K562 (cell line): ENCODE data around the gene YOD1. TPM values are rescaled to one million over a fixed set of nuclear protein-coding genes. Genes with fewer than 3 reads are reported as not detected.
A peak's percentile ranks its signal among the peaks of the same experiment; 100 is the strongest.

Experiments used
- BMI1 ChIP-seq: fragments of 150-350 bp; IDR thresholded peaks from 2 replicates; pipeline ENCODE4 v1.6.1; 2014; ENCODE audit warnings: low read length
- FOSL1 ChIP-seq: fragments of 200-800 bp; sonication (Bioruptor generic); conservative IDR thresholded peaks from 2 replicates; pipeline ENCODE4 v1.6.1; 2016; ENCODE audit warnings: missing genetic modification characterization, missing compliant biosample characterization
- GATA2 ChIP-seq: sonication (generic); formaldehyde crosslinking; IDR thresholded peaks from 2 replicates; pipeline ENCODE4 v1.4.0; 2020; ENCODE audit warnings: mild to moderate bottlenecking, missing genetic modification reagents
- NCOR1 ChIP-seq: fragments of 450-650 bp; IDR thresholded peaks from 2 replicates; pipeline ENCODE4 v1.6.1; 2016; ENCODE audit warnings: mild to moderate bottlenecking, moderate library complexity
- NFIC ChIP-seq: fragments of 450-650 bp; IDR thresholded peaks from 2 replicates; pipeline ENCODE4 v1.6.1; 2017; ENCODE audit warnings: mild to moderate bottlenecking, inconsistent platforms
- PHF21A ChIP-seq: fragments of 450-650 bp; IDR thresholded peaks from 2 replicates; pipeline ENCODE4 v1.6.1; 2017; ENCODE audit warnings: low read depth, borderline replicate concordance
- SNIP1 ChIP-seq: fragments of 450-650 bp; IDR thresholded peaks from 2 replicates; pipeline ENCODE4 v1.7.1; 2017; ENCODE audit warnings: low read depth, mild to moderate bottlenecking
- SREBF1 ChIP-seq: fragments of 150-350 bp; IDR thresholded peaks from 2 replicates; pipeline ENCODE4 v1.6.1; 2014; ENCODE audit warnings: antibody characterized with exemption, low read depth, low read length, borderline replicate concordance
- U2AF2 ChIP-seq: fragments of 200-400 bp; formaldehyde crosslinking; optimal IDR thresholded peaks from 2 replicates; pipeline ENCODE3; 2017; ENCODE audit warnings: low read depth, mild to moderate bottlenecking, low read length
- ZBTB7A ChIP-seq: IDR thresholded peaks from 2 replicates; pipeline ENCODE4 v1.6.1; 2011; ENCODE audit warnings: low read depth, mild to moderate bottlenecking, low read length, moderate library complexity, borderline replicate concordance; ENCODE audit not compliant: control insufficient read depth
- ZFP30 ChIP-seq: fragments of 250-450 bp; sonication (Bioruptor Pico); IDR thresholded peaks from 2 replicates; pipeline ENCODE4 v1.8.0; 2022; ENCODE audit warnings: moderate library complexity, mild to moderate bottlenecking, inconsistent platforms, borderline replicate concordance
- ZNF124 ChIP-seq: sonication (generic); formaldehyde crosslinking; IDR thresholded peaks from 2 replicates; pipeline ENCODE4 v1.8.1; 2022; ENCODE audit warnings: missing genetic modification reagents
- polyA plus RNA-seq, 8 experiments: library from polyadenylated mRNA; depleted of rRNA in 4 of 8; stranded (reverse) in 5 of 8; unstranded in 3 of 8; fragments of >200 nt; fragmentation: Nextera tagmentation in 2 of 8; fragmentation: Illumina TruSeq in 1 of 8; extraction: Ambion mirVana in 2 of 8; extraction: Trizol in 1 of 8; gene quantifications; 2 replicates each; pipeline versions ENCODE4 v1.2.1 to v1.2.3, GENCODE V29; 2011 to 2014; ENCODE audit warnings: inconsistent platforms in 1 of 8, missing spikeins in 1 of 8
- total RNA-seq, 7 experiments: library from RNA; depleted of rRNA in 6 of 7; stranded (reverse); fragments of >200 nt in 6 of 7; fragmentation: Illumina TruSeq in 2 of 7; extraction: Trizol in 2 of 7; gene quantifications; 2 replicates each; pipeline versions ENCODE4 v1.2.1 to v1.2.3, GENCODE V29; 2011 to 2021; ENCODE audit warnings: low replicate concordance in 1 of 7
- TF ChIP-seq, protein P1 (sequence below): fragments of 250-450 bp; sonication (Bioruptor Pico); IDR thresholded peaks from 2 replicates; pipeline ENCODE4 v1.5.1; 2021; ENCODE audit warnings: mild to moderate bottlenecking
- TF ChIP-seq, protein P2 (sequence below): sonication (generic); formaldehyde crosslinking; IDR thresholded peaks from 2 replicates; pipeline ENCODE4 v1.8.0; 2022; ENCODE audit warnings: mild to moderate bottlenecking, missing genetic modification reagents
- TF ChIP-seq, protein P3 (sequence below), 3 experiments: fragments of 200-800 bp in 1 of 3; sonication (Bioruptor generic) in 1 of 3; sonication (generic) in 1 of 3; formaldehyde crosslinking in 1 of 3; IDR thresholded peaks; 2 replicates each; pipeline versions ENCODE4 v1.6.1 to v1.8.0; 2016 to 2022; ENCODE audit warnings: mild to moderate bottlenecking in 2 of 3, missing compliant biosample characterization in 2 of 3, missing genetic modification characterization in 2 of 3, missing genetic modification reagents in 1 of 3
- TF ChIP-seq, protein P4 (sequence below): fragments of 450-650 bp; conservative IDR thresholded peaks from 2 replicates; pipeline ENCODE4 v1.6.1; 2016; ENCODE audit warnings: missing genetic modification characterization, low read depth, mild to moderate bottlenecking, control low read depth, missing compliant biosample characterization
- TF ChIP-seq, protein P5 (sequence below): conservative IDR thresholded peaks from 2 replicates; pipeline ENCODE4 v1.6.1; 2011; ENCODE audit warnings: low read depth, mild to moderate bottlenecking, low read length; ENCODE audit not compliant: control insufficient read depth

The YOD1 gene
- total and polyA plus RNA-seq, 9 of the 15 experiments (the other 6 are each of a cell fraction or from before 2014, with no cell fraction given) = 18.2 to 78.1 (median 46.9) TPM

DNA sequence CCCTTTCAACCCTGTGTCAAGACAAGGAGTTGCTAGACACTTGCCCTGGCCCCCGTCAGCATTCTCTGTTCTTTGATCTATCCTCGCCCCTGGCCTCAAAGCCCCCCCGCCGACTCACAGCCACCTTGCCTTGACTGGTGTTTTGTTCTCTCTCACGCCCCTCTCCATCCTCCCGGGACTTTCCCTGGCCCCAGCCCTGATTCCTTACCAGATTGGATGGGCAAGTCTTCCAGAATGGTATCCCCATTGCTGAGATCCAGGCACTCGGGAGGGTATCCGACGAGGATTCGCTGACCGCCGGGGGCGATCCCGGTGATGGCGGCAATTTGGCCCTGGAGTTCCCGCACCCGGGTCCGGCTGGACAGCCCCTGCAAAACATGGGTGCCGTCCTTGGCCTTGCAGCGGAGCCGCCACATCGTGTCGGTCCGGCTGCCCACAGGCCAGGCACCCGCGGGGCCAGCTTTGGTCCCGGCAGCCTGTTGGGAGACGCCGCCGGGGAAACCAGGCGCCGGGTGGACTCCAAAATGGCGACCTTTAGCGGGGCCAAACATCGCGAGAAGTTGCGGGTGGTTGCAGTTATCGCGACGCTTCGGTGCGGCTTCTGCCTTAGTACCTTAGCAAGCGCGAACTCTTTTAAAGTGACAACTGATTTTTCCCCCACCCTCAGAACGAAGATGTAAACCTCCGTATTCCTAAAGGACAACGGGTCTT is 373 bp downstream of the YOD1 start (continued):
- TF ChIP-seq PHF21A = no peak
- no peak for TF ChIP-seq GATA2
- TF ChIP-seq, protein P1, sequence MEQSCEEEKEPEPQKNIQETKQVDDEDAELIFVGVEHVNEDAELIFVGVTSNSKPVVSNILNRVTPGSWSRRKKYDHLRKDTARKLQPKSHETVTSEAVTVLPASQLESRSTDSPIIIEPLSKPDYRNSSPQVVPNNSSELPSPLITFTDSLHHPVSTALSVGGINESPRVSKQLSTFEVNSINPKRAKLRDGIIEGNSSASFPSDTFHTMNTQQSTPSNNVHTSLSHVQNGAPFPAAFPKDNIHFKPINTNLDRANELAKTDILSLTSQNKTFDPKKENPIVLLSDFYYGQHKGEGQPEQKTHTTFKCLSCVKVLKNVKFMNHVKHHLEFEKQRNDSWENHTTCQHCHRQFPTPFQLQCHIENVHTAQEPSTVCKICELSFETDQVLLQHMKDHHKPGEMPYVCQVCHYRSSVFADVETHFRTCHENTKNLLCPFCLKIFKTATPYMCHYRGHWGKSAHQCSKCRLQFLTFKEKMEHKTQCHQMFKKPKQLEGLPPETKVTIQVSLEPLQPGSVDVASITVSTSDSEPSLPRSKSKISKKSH = no peak
- TF ChIP-seq, protein P2, sequence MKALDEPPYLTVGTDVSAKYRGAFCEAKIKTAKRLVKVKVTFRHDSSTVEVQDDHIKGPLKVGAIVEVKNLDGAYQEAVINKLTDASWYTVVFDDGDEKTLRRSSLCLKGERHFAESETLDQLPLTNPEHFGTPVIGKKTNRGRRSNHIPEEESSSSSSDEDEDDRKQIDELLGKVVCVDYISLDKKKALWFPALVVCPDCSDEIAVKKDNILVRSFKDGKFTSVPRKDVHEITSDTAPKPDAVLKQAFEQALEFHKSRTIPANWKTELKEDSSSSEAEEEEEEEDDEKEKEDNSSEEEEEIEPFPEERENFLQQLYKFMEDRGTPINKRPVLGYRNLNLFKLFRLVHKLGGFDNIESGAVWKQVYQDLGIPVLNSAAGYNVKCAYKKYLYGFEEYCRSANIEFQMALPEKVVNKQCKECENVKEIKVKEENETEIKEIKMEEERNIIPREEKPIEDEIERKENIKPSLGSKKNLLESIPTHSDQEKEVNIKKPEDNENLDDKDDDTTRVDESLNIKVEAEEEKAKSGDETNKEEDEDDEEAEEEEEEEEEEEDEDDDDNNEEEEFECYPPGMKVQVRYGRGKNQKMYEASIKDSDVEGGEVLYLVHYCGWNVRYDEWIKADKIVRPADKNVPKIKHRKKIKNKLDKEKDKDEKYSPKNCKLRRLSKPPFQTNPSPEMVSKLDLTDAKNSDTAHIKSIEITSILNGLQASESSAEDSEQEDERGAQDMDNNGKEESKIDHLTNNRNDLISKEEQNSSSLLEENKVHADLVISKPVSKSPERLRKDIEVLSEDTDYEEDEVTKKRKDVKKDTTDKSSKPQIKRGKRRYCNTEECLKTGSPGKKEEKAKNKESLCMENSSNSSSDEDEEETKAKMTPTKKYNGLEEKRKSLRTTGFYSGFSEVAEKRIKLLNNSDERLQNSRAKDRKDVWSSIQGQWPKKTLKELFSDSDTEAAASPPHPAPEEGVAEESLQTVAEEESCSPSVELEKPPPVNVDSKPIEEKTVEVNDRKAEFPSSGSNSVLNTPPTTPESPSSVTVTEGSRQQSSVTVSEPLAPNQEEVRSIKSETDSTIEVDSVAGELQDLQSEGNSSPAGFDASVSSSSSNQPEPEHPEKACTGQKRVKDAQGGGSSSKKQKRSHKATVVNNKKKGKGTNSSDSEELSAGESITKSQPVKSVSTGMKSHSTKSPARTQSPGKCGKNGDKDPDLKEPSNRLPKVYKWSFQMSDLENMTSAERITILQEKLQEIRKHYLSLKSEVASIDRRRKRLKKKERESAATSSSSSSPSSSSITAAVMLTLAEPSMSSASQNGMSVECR (CRISPR knock-in tag) = peak; percentile 83
- TF ChIP-seq NCOR1 = no peak
- TF ChIP-seq U2AF2 = no peak
- no peak for TF ChIP-seq ZNF124 (CRISPR knock-in tag)
- TF ChIP-seq, protein P3, sequence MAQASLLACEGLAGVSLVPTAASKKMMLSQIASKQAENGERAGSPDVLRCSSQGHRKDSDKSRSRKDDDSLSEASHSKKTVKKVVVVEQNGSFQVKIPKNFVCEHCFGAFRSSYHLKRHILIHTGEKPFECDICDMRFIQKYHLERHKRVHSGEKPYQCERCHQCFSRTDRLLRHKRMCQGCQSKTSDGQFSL (CRISPR knock-in tag; IDR thresholded peaks at IDR 0.05) = peak; percentile 75
- TF ChIP-seq, protein P3 (tag; IDR thresholded peaks at IDR 0.05) = peak in 1 of 2 experiments; percentile 48; a peak in 1 of 4 replicates
- TF ChIP-seq ZFP30 = no peak
- TF ChIP-seq, protein P4, sequence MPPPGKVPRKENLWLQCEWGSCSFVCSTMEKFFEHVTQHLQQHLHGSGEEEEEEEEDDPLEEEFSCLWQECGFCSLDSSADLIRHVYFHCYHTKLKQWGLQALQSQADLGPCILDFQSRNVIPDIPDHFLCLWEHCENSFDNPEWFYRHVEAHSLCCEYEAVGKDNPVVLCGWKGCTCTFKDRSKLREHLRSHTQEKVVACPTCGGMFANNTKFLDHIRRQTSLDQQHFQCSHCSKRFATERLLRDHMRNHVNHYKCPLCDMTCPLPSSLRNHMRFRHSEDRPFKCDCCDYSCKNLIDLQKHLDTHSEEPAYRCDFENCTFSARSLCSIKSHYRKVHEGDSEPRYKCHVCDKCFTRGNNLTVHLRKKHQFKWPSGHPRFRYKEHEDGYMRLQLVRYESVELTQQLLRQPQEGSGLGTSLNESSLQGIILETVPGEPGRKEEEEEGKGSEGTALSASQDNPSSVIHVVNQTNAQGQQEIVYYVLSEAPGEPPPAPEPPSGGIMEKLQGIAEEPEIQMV (tag) = no peak
- TF ChIP-seq FOSL1 (tag) = no peak
- TF ChIP-seq, protein P5, sequence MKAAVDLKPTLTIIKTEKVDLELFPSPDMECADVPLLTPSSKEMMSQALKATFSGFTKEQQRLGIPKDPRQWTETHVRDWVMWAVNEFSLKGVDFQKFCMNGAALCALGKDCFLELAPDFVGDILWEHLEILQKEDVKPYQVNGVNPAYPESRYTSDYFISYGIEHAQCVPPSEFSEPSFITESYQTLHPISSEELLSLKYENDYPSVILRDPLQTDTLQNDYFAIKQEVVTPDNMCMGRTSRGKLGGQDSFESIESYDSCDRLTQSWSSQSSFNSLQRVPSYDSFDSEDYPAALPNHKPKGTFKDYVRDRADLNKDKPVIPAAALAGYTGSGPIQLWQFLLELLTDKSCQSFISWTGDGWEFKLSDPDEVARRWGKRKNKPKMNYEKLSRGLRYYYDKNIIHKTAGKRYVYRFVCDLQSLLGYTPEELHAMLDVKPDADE = peak; percentile 35; the same call in 1 of the 2 replicates
- no peak for TF ChIP-seq SREBF1
- no peak for TF ChIP-seq BMI1
- TF ChIP-seq SNIP1 = no peak
- peak; percentile 23; the same call in 1 of the 2 replicates for TF ChIP-seq NFIC
- TF ChIP-seq ZBTB7A = peak; percentile 50; the same call in 1 of the 2 replicates
